DMS153 treated with DMSO at 0.1 percent for 48 hours (cell line): Measurements from ENCODE around the gene SKA3.

ENCODE experiments used
- DNase-seq: peaks from one replicate; lab custom pipeline; 2025; ENCODE audit not compliant: unreplicated experiment; lab: John Stamatoyannopoulos, UW

Gene SKA3

GRCh38 chr13:21117104-21117809 is 59.1 kb downstream of the SKA3 start:
- DNase-seq, result no peak

GRCh38 chr13:21116141-21116540 is 60.2 kb downstream of the SKA3 start:
- DNase-seq, result no peak

- no peak for DNase-seq
Observed at GRCh38 chr13:21115231-21115630, 61.1 kb downstream of the SKA3 start.

GRCh38 chr13:21111546-21111945 is 64.8 kb downstream of the SKA3 start:
- DNase-seq, result no peak

GRCh38 chr13:21109168-21109567 is 67.2 kb downstream of the SKA3 start:
- DNase-seq, result no peak

GRCh38 chr13:21106089-21106488 is 70.3 kb downstream of the SKA3 start:
- DNase-seq, result no peak

- no peak for DNase-seq
Observed at GRCh38 chr13:21104199-21105019, 71.9 kb downstream of the SKA3 start.
